HEK293 (cell line): ENCODE measurements around the gene SH3GLB2.
A peak's percentile ranks its signal among the peaks of the same experiment; 100 is the strongest.

ENCODE experiments used
- HOXD13 ChIP-seq: sonication (generic); formaldehyde crosslinking; IDR thresholded peaks from 2 replicates; pipeline ENCODE4 v1.8.0; 2022; ENCODE audit warnings: missing genetic modification reagents, borderline replicate concordance
- KLF10 ChIP-seq: fragments of 450-650 bp; IDR thresholded peaks from 2 replicates; pipeline ENCODE4 v1.5.1; 2018; ENCODE audit warnings: missing biosample characterization, mild to moderate bottlenecking, missing genetic modification characterization
- KLF7 ChIP-seq: fragments of 450-650 bp; formaldehyde crosslinking; IDR thresholded peaks from 2 replicates; pipeline ENCODE4 v1.5.1; 2016; ENCODE audit warnings: missing biosample characterization, missing genetic modification characterization, borderline replicate concordance
- OSR2 ChIP-seq: fragments of 450-650 bp; formaldehyde crosslinking; IDR thresholded peaks from 2 replicates; pipeline ENCODE4 v1.5.1; 2016; ENCODE audit warnings: missing biosample characterization, missing genetic modification characterization
- REPIN1 ChIP-seq: fragments of 450-650 bp; formaldehyde crosslinking; IDR thresholded peaks from 2 replicates; pipeline ENCODE4 v1.5.1; 2017; ENCODE audit warnings: missing biosample characterization, missing genetic modification characterization, low read depth
- ZBTB21 ChIP-seq: fragments of 450-650 bp; formaldehyde crosslinking; IDR thresholded peaks from 2 replicates; pipeline ENCODE4 v1.5.1; 2017; ENCODE audit warnings: missing biosample characterization, missing genetic modification characterization
- ZBTB8A ChIP-seq: fragments of 450-650 bp; formaldehyde crosslinking; IDR thresholded peaks from 2 replicates; pipeline ENCODE4 v1.5.1; 2016; ENCODE audit warnings: missing biosample characterization, missing genetic modification characterization
- ZIC2 ChIP-seq: fragments of 450-650 bp; formaldehyde crosslinking; IDR thresholded peaks from 2 replicates; pipeline ENCODE4 v1.5.1; 2016; ENCODE audit warnings: missing biosample characterization, missing genetic modification characterization
- ZNF280D ChIP-seq: fragments of 450-650 bp; formaldehyde crosslinking; IDR thresholded peaks from 2 replicates; pipeline ENCODE4 v1.5.1; 2016; ENCODE audit warnings: missing biosample characterization, missing genetic modification characterization
- ZNF341 ChIP-seq: fragments of 450-650 bp; formaldehyde crosslinking; IDR thresholded peaks from 2 replicates; pipeline ENCODE4; 2016; ENCODE audit warnings: low read depth, missing biosample characterization, missing genetic modification characterization
- ZNF366 ChIP-seq: fragments of 450-650 bp; formaldehyde crosslinking; conservative IDR thresholded peaks from 2 replicates; pipeline ENCODE4 v1.5.1; 2016; ENCODE audit warnings: missing biosample characterization, missing genetic modification characterization
- ZNF398 ChIP-seq: fragments of 450-650 bp; formaldehyde crosslinking; IDR thresholded peaks from 2 replicates; pipeline ENCODE4 v1.5.1; 2017; ENCODE audit warnings: missing biosample characterization, missing genetic modification characterization
- ZNF510 ChIP-seq: fragments of 450-650 bp; formaldehyde crosslinking; IDR thresholded peaks from 2 replicates; pipeline ENCODE4 v1.5.1; 2018; ENCODE audit warnings: mild to moderate bottlenecking, missing genetic modification characterization, missing biosample characterization; ENCODE audit not compliant: insufficient replicate concordance
- ZNF571 ChIP-seq: fragments of 450-650 bp; formaldehyde crosslinking; IDR thresholded peaks from 2 replicates; pipeline ENCODE4 v1.5.0; 2017; ENCODE audit warnings: missing biosample characterization, missing genetic modification characterization
- ZNF580 ChIP-seq: fragments of 450-650 bp; formaldehyde crosslinking; IDR thresholded peaks from 2 replicates; pipeline ENCODE4 v1.5.1; 2016; ENCODE audit warnings: missing biosample characterization, missing genetic modification characterization
- ZNF621 ChIP-seq: fragments of 450-650 bp; formaldehyde crosslinking; IDR thresholded peaks from 2 replicates; pipeline ENCODE4 v1.5.1; 2017; ENCODE audit warnings: missing biosample characterization, missing genetic modification characterization
- ZNF626 ChIP-seq: fragments of 450-650 bp; sonication (Bioruptor Pico); formaldehyde crosslinking; IDR thresholded peaks from 2 replicates; pipeline ENCODE4 v1.5.1; 2018; ENCODE audit warnings: missing biosample characterization, missing genetic modification characterization, inconsistent platforms
- ZNF639 ChIP-seq: fragments of 450-650 bp; formaldehyde crosslinking; IDR thresholded peaks from 2 replicates; pipeline ENCODE4 v1.5.1; 2016; ENCODE audit warnings: missing biosample characterization, missing genetic modification characterization
- ZNF654 ChIP-seq: fragments of 450-650 bp; formaldehyde crosslinking; IDR thresholded peaks from 2 replicates; pipeline ENCODE4 v1.5.1; 2016; ENCODE audit warnings: low read depth, missing biosample characterization, missing genetic modification characterization
- ZNF777 ChIP-seq: fragments of 450-650 bp; formaldehyde crosslinking; IDR thresholded peaks from 2 replicates; pipeline ENCODE4 v1.5.1; 2017; ENCODE audit warnings: missing biosample characterization, missing genetic modification characterization, borderline replicate concordance
- ZNF843 ChIP-seq: fragments of 450-650 bp; formaldehyde crosslinking; IDR thresholded peaks from 2 replicates; pipeline ENCODE4 v1.5.1; 2016; ENCODE audit warnings: missing biosample characterization, missing genetic modification characterization
- ZSCAN5A ChIP-seq: fragments of 450-650 bp; formaldehyde crosslinking; IDR thresholded peaks from 2 replicates; pipeline ENCODE4 v1.5.1; 2016; ENCODE audit warnings: missing biosample characterization, missing genetic modification characterization
- TF ChIP-seq, protein P1 (sequence below): fragments of 450-650 bp; formaldehyde crosslinking; IDR thresholded peaks from 2 replicates; pipeline ENCODE4 v1.5.1; 2016; ENCODE audit warnings: missing biosample characterization, missing genetic modification characterization
- TF ChIP-seq, protein P2 (sequence below): fragments of 450-650 bp; formaldehyde crosslinking; IDR thresholded peaks from 2 replicates; pipeline ENCODE4 v1.5.1; 2017; ENCODE audit warnings: missing biosample characterization, missing genetic modification characterization

SH3GLB2 gene

GRCh38 chr9:129023036-129023907 is 4.9 kb downstream of the SH3GLB2 start (continued):
- TF ChIP-seq ZNF398 (peak; percentile 69), ZNF654 (tag by site-specific recombination) (no peak), ZNF626 (tag by site-specific recombination) (no peak), ZNF580 (tag by site-specific recombination) (peak; percentile 78; the same call in 1 of the 2 replicates), ZNF843 (tag by site-specific recombination) (peak; percentile 29; the same call in 1 of the 2 replicates), ZNF571 (no peak), ZNF639 (tag by site-specific recombination) (peak; percentile 79), ZNF341 (tag by site-specific recombination) (peak; percentile 71), ZNF777 (tag by site-specific recombination) (no peak), ZIC2 (tag by site-specific recombination) (peak; percentile 92), REPIN1 (tag by site-specific recombination) (no peak), ZNF510 (no peak), OSR2 (tag by site-specific recombination) (peak; percentile 80), ZNF366 (tag by site-specific recombination) (no peak), KLF10 (tag by site-specific recombination) (peak; percentile 70; the same call in 1 of the 2 replicates), HOXD13 (CRISPR knock-in tag) (no peak), ZNF621 (no peak), ZSCAN5A (0 out of 2 replicates have a peak, but pooled peaks have one; percentile 71), KLF7 (tag by site-specific recombination) (peak; percentile 81; the same call in 1 of the 2 replicates), ZBTB8A (tag by site-specific recombination) (peak; percentile 45; the same call in 1 of the 2 replicates), ZNF280D (peak; percentile 83), ZBTB21 (peak; percentile 35; the same call in 1 of the 2 replicates)
- TF ChIP-seq, protein P1, sequence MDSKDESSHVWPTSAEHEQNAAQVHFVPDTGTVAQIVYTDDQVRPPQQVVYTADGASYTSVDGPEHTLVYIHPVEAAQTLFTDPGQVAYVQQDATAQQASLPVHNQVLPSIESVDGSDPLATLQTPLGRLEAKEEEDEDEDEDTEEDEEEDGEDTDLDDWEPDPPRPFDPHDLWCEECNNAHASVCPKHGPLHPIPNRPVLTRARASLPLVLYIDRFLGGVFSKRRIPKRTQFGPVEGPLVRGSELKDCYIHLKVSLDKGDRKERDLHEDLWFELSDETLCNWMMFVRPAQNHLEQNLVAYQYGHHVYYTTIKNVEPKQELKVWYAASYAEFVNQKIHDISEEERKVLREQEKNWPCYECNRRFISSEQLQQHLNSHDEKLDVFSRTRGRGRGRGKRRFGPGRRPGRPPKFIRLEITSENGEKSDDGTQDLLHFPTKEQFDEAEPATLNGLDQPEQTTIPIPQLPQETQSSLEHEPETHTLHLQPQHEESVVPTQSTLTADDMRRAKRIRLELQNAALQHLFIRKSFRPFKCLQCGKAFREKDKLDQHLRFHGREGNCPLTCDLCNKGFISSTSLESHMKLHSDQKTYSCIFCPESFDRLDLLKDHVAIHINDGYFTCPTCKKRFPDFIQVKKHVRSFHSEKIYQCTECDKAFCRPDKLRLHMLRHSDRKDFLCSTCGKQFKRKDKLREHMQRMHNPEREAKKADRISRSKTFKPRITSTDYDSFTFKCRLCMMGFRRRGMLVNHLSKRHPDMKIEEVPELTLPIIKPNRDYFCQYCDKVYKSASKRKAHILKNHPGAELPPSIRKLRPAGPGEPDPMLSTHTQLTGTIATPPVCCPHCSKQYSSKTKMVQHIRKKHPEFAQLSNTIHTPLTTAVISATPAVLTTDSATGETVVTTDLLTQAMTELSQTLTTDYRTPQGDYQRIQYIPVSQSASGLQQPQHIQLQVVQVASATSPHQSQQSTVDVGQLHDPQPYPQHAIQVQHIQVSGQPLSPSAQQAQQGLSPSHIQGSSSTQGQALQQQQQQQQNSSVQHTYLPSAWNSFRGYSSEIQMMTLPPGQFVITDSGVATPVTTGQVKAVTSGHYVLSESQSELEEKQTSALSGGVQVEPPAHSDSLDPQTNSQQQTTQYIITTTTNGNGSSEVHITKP (tag by site-specific recombination): peak; percentile 95
- TF ChIP-seq, protein P2, sequence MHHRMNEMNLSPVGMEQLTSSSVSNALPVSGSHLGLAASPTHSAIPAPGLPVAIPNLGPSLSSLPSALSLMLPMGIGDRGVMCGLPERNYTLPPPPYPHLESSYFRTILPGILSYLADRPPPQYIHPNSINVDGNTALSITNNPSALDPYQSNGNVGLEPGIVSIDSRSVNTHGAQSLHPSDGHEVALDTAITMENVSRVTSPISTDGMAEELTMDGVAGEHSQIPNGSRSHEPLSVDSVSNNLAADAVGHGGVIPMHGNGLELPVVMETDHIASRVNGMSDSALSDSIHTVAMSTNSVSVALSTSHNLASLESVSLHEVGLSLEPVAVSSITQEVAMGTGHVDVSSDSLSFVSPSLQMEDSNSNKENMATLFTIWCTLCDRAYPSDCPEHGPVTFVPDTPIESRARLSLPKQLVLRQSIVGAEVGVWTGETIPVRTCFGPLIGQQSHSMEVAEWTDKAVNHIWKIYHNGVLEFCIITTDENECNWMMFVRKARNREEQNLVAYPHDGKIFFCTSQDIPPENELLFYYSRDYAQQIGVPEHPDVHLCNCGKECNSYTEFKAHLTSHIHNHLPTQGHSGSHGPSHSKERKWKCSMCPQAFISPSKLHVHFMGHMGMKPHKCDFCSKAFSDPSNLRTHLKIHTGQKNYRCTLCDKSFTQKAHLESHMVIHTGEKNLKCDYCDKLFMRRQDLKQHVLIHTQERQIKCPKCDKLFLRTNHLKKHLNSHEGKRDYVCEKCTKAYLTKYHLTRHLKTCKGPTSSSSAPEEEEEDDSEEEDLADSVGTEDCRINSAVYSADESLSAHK (tag by site-specific recombination): no peak
